C4-2B (cell line): Measurements from ENCODE around the gene RPL13A.
A peak's percentile ranks its signal among the peaks of the same experiment; 100 is the strongest.

ENCODE experiments used
- H3K27ac ChIP-seq: fragments of 450-650 bp; 2 replicates; pipeline ENCODE4 v1.5.1; 2017
- ZFX ChIP-seq: fragments of 450-650 bp; IDR thresholded peaks from 2 replicates; pipeline ENCODE4 v1.6.1; 2017
- TF ChIP-seq, protein P1 (sequence below): fragments of 450-650 bp; conservative IDR thresholded peaks from 2 replicates; pipeline ENCODE4 v1.5.1; 2017; ENCODE audit warnings: mild to moderate bottlenecking

Gene RPL13A

DNA sequence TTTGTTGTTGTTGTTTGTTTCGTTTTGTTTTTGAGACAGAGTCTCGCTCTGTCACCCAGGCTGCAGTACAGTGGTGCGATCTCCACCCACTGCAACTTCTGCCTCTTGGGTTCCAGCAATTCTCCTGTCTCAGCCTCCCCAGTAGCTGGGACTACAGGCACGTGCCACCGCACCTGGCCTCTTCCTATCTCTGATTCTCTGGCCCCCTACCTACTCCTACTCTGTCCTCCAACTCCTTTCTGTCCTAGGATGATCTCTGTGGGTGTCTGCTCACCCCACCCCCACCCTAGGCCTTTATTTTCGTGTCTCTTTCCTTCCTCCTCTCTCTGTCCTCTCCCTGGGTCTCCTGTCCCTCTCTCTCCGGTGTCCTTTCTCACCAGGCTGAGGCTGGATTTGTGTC, 37.0 kb upstream of the RPL13A start:
- peak overlapping the region; percentile 83 for H3K27ac ChIP-seq
- no peak for TF ChIP-seq ZFX
- TF ChIP-seq, protein P1, sequence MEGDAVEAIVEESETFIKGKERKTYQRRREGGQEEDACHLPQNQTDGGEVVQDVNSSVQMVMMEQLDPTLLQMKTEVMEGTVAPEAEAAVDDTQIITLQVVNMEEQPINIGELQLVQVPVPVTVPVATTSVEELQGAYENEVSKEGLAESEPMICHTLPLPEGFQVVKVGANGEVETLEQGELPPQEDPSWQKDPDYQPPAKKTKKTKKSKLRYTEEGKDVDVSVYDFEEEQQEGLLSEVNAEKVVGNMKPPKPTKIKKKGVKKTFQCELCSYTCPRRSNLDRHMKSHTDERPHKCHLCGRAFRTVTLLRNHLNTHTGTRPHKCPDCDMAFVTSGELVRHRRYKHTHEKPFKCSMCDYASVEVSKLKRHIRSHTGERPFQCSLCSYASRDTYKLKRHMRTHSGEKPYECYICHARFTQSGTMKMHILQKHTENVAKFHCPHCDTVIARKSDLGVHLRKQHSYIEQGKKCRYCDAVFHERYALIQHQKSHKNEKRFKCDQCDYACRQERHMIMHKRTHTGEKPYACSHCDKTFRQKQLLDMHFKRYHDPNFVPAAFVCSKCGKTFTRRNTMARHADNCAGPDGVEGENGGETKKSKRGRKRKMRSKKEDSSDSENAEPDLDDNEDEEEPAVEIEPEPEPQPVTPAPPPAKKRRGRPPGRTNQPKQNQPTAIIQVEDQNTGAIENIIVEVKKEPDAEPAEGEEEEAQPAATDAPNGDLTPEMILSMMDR = no peak

GRCh38 chr19:49451430-49452181, 35.8 kb upstream of the RPL13A start, which contains the start of gene PIH1D1:
Gene PIH1D1 (minus strand): TSS chr19:49451814. CDS start chr19:49451574, 240 bp downstream.
- peak within 1 kb of the TSS; percentile 83 for H3K27ac ChIP-seq
- TF ChIP-seq ZFX = no peak; the same call in 1 of the 2 replicates
- TF ChIP-seq, protein P1 = no peak

- no peak for TF ChIP-seq ZFX
- TF ChIP-seq, protein P1 = no peak
- peak within 1 kb of the TSS; percentile 83 for H3K27ac ChIP-seq
Measured at GRCh38 chr19:49453013-49453756, 34.2 kb upstream of the RPL13A start, which contains the start of gene ALDH16A1. Gene ALDH16A1 (plus strand): TSS chr19:49453225. CDS start chr19:49453332, 107 bp downstream.

- no peak for TF ChIP-seq ZFX
- TF ChIP-seq, protein P1 = no peak
- H3K27ac ChIP-seq = peak overlapping the region; percentile 83
Measured at GRCh38 chr19:49453757-49454240, 33.6 kb upstream of the RPL13A start.

GRCh38 chr19:49455773-49456172, 31.6 kb upstream of the RPL13A start:
- H3K27ac ChIP-seq = no peak overlapping the region
- TF ChIP-seq ZFX = no peak
- TF ChIP-seq, protein P1 = no peak

DNA sequence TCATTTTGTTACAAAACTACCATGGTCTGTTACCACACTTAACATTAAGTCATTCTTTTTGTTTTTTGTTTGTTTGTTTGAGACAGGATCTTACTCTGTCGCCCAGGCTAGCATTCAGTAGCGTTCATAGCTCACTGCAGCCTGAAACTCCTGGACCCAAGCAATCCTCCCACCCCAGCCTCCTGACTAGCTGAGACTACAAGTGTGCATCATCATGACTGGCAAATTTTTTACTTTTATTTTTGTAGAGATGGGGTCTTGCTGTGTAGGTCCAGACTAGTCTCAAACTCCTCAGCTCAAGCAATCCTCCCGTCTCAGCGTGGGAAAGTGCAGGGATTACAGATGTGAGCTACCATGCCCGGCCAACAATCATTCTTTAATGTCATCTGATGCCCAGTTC, 31.1 kb upstream of the RPL13A start:
- no peak overlapping the region for H3K27ac ChIP-seq
- no peak for TF ChIP-seq ZFX
- TF ChIP-seq, protein P1 = no peak

DNA sequence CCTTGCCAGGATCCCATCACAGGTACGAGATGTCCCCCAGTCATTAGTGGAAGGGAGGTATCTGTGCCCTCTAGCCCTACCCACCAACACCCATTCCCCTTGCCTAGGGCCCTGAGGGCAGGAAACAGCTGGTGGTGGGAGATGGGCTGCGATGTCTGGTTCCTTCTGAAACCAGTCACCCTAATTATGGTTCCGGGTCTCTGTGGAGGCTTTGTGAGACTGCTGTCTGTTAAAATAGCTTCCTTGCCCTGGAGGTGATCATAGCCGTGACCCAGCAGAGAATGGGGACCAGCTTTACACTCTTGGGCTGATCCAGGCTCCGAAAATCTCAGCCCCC, 28.9 kb upstream of the RPL13A start:
- TF ChIP-seq ZFX = no peak
- TF ChIP-seq, protein P1 = no peak
- no peak overlapping the region for H3K27ac ChIP-seq
